IMR-90 (cell line): ENCODE data around the gene RGS10. TPM values are rescaled to one million over a fixed set of nuclear protein-coding genes. Genes with fewer than 3 reads are reported as not detected.

Experiments
- ATAC-seq: fragments of 200-7000 bp; cut with Tn5 transposase; 2 replicates; pipeline ENCODE4 v1.9.1; 2020; ENCODE audit warnings: low read depth, mild to moderate bottlenecking, moderate library complexity
- BruUV-seq: library from RNA; stranded (reverse); fragments of 400-500 nt; replicated peaks from 2 replicates; lab custom pipeline; 2021; lab: Mats Ljungman, UMichigan
- CTCF ChIA-PET: fragments of 300-600 bp; formaldehyde crosslinking; extraction: SDS; loops from one replicate; lab custom pipeline; 2021; ENCODE audit warnings: antibody characterized with exemption; lab: Yijun Ruan, JAX
- POLR2A ChIA-PET: fragments of 300-600 bp; sonication (Branson Sonifier 250); formaldehyde crosslinking; loops from one replicate; lab custom pipeline; 2022; ENCODE audit warnings: antibody characterized with exemption; ENCODE audit not compliant: unreplicated experiment; lab: Charles Lee
- DNase-seq: peaks from one replicate; pipeline ENCODE4 v3.0.0; 2013
- H2AFZ ChIP-seq: replicated peaks from 2 replicates; pipeline ENCODE3; 2013; ENCODE audit warnings: low read length, mild to moderate bottlenecking; ENCODE audit not compliant: poor library complexity
- H2AK5ac ChIP-seq: 2 replicates; pipeline ENCODE4 v1.6.1; 2013; ENCODE audit warnings: low read depth, low read length, inconsistent platforms
- H2AK9ac ChIP-seq: replicated peaks from 2 replicates; pipeline ENCODE3; 2013; ENCODE audit warnings: mild to moderate bottlenecking, low read depth, low read length, moderate library complexity; ENCODE audit not compliant: poor library complexity
- H2BK120ac ChIP-seq: 2 replicates; pipeline ENCODE4 v1.6.1; 2013; ENCODE audit warnings: low read depth, low read length, inconsistent platforms
- H2BK15ac ChIP-seq: 3 replicates; pipeline ENCODE4 v1.6.1; 2013; ENCODE audit warnings: low read depth, low read length, inconsistent platforms
- H2BK20ac ChIP-seq: 2 replicates; pipeline ENCODE4 v1.6.1; 2013; ENCODE audit warnings: low read depth, mild to moderate bottlenecking, inconsistent platforms, low read length, moderate library complexity
- H2BK5ac ChIP-seq: 2 replicates; pipeline ENCODE4 v1.6.1; 2013; ENCODE audit warnings: mild to moderate bottlenecking, low read depth, low read length, inconsistent platforms; ENCODE audit not compliant: poor library complexity, severe bottlenecking
- H3K14ac ChIP-seq: replicated peaks from 2 replicates; pipeline ENCODE4 v1.6.1; 2013; ENCODE audit warnings: low read depth, low read length, inconsistent platforms
- H3K18ac ChIP-seq: 2 replicates; pipeline ENCODE4 v1.6.1; 2013; ENCODE audit warnings: low read depth, low read length, control low read depth
- H3K23ac ChIP-seq: 2 replicates; pipeline ENCODE4 v1.6.1; 2013; ENCODE audit warnings: low read depth, low read length, inconsistent platforms
- H3K27ac ChIP-seq: 2 replicates; pipeline ENCODE4 v1.5.1; 2013; ENCODE audit warnings: mild to moderate bottlenecking, control low read depth, low read length; ENCODE audit not compliant: insufficient read depth
- H3K27me3 ChIP-seq: 2 replicates; pipeline ENCODE4 v1.6.1; 2013; ENCODE audit warnings: low read length; ENCODE audit not compliant: control insufficient read depth, insufficient read depth
- H3K36me3 ChIP-seq: 2 replicates; pipeline ENCODE4 v1.6.1; 2013; ENCODE audit warnings: low read length, mixed read lengths; ENCODE audit not compliant: control insufficient read depth, insufficient read depth
- H3K4ac ChIP-seq: 2 replicates; pipeline ENCODE4 v1.6.1; 2013; ENCODE audit warnings: low read depth, low read length, inconsistent platforms
- H3K4me1 ChIP-seq: 2 replicates; pipeline ENCODE4 v1.6.1; 2013; ENCODE audit warnings: low read length, mixed read lengths; ENCODE audit not compliant: control insufficient read depth, insufficient read depth
- H3K4me2 ChIP-seq: 2 replicates; pipeline ENCODE4 v1.6.1; 2013; ENCODE audit warnings: low read depth, mild to moderate bottlenecking, control low read depth, low read length, moderate library complexity
- H3K4me3 ChIP-seq: 2 replicates; pipeline ENCODE4 v1.5.1; 2013; ENCODE audit warnings: low read depth, mild to moderate bottlenecking, control low read depth, low read length, moderate library complexity; ENCODE audit not compliant: insufficient read depth
- H3K56ac ChIP-seq: 2 replicates; pipeline ENCODE4 v1.6.1; 2013; ENCODE audit warnings: low read length, inconsistent platforms; ENCODE audit not compliant: insufficient read depth; ENCODE audit errors: extremely low read depth
- H3K79me1 ChIP-seq, 2 experiments: 2 replicates each; pipeline ENCODE4 v1.6.1; 2013; ENCODE audit warnings: low read length in 2 of 2, inconsistent platforms in 1 of 2, low read depth in 1 of 2
- H3K9ac ChIP-seq: 2 replicates; pipeline ENCODE4 v1.6.1; 2013; ENCODE audit warnings: low read depth, low read length, control low read depth
- H3K9me1 ChIP-seq: 2 replicates; pipeline ENCODE4 v1.6.1; 2013; ENCODE audit warnings: low read length, inconsistent platforms; ENCODE audit not compliant: insufficient read depth
- H3K9me3 ChIP-seq: 2 replicates; pipeline ENCODE4 v1.6.1; 2013; ENCODE audit warnings: low read length; ENCODE audit not compliant: control insufficient read depth, insufficient read depth
- H4K20me1 ChIP-seq: 2 replicates; pipeline ENCODE4 v1.6.1; 2013; ENCODE audit warnings: low read length, inconsistent platforms; ENCODE audit not compliant: insufficient read depth
- H4K5ac ChIP-seq: 2 replicates; pipeline ENCODE4 v1.6.1; 2013; ENCODE audit warnings: mild to moderate bottlenecking, low read depth, low read length, control low read depth
- H4K8ac ChIP-seq, 2 experiments: 2 replicates each; pipeline ENCODE4 v1.6.1; 2013; ENCODE audit warnings: low read depth in 2 of 2, low read length in 2 of 2, control low read depth in 1 of 2, inconsistent platforms in 1 of 2
- H4K91ac ChIP-seq: 2 replicates; pipeline ENCODE4 v1.6.1; 2013; ENCODE audit warnings: low read depth, low read length, inconsistent platforms; ENCODE audit not compliant: insufficient read depth
- CEBPB ChIP-seq: IDR thresholded peaks from 2 replicates; pipeline ENCODE4 v1.6.1; 2012; ENCODE audit warnings: low read depth, low read length, improper control_type of control experiment
- RAD21 ChIP-seq: IDR thresholded peaks from 2 replicates; pipeline ENCODE4 v1.6.1; 2012; ENCODE audit warnings: low read length, improper control_type of control experiment
- SMC3 ChIP-seq: fragments of 150-350 bp; IDR thresholded peaks from 2 replicates; pipeline ENCODE4 v1.6.1; 2016; ENCODE audit warnings: low read depth, mild to moderate bottlenecking, antibody characterized with exemption, low read length, moderate library complexity
- WGBS, 2 experiments: methylation state at CpG; one replicate each; pipeline versions ENCODE4 v1.1.5 to v1.1.7; 2013; ENCODE audit warnings: missing lambda C conversion rate in 2 of 2; ENCODE audit not compliant: insufficient read length in 1 of 2; ENCODE audit errors: extremely low coverage in 2 of 2; 5-methylcytosine and 5-hydroxymethylcytosine counted together
- dilution Hi-C: fragments of 300-500 bp; cut with HindIII; formaldehyde crosslinking; loops from one replicate; pipeline ENCODE4 v1.14.3; 2018; ENCODE audit warnings: low sequenced_read_pairs; ENCODE audit not compliant: unreplicated experiment
- in situ Hi-C: fragments of 300-500 bp; cut with MboI; formaldehyde crosslinking; loops from 3 replicates; pipeline ENCODE4 v1.14.3; 2019; ENCODE audit warnings: low sequenced_read_pairs, inconsistent platforms, mixed read lengths
- intact Hi-C: fragments of 100-400 bp; cut with micrococcal nuclease; formaldehyde crosslinking; loops from 2 replicates; pipeline ENCODE4 v1.10.0; 2022
- polyA plus RNA-seq, 3 experiments: library from polyadenylated mRNA; depleted of rRNA; stranded (reverse); fragments of >200 nt; gene quantifications; 2 replicates each; pipeline ENCODE4 v1.2.3, GENCODE V29; 2012; ENCODE audit warnings: low replicate concordance in 1 of 3
- total RNA-seq: library from RNA; depleted of rRNA; stranded (reverse); fragments of >200 nt; gene quantifications from 2 replicates; pipeline ENCODE4 v1.2.3, GENCODE V29; 2012

Gene RGS10
- total and polyA plus RNA-seq, 2 of the 4 experiments (the other 2 are of a cell fraction), result 35.3 to 89.7 TPM

- Histone ChIP-seq H3K9me1 (peaks cover 12% of the 10 kb centered on the region; the same call in 1 of the 2 replicates), H2BK15ac (no peak overlapping the region; the same call in 2 of the 3 replicates), H4K91ac (no peak overlapping the region; the same call in 1 of the 2 replicates), H3K4me2 (no peak overlapping the region), H3K9me3 (no peaks in the 10 kb centered on the region), H3K27me3 (peaks cover 24% of the 10 kb centered on the region), H3K9ac (no peak overlapping the region), H3K18ac (no peak overlapping the region), H4K8ac (no peak overlapping the region), H3K36me3 (no peaks in the 10 kb centered on the region), H2BK120ac (no peak overlapping the region), H4K5ac (no peak overlapping the region), H3K4me1 (peaks cover 9% of the 10 kb centered on the region), H2AK9ac (peak overlapping the region; percentile 68), H3K56ac (no peak overlapping the region), H3K27ac (no peak overlapping the region), H2BK5ac (no peak overlapping the region), H3K4ac (no peak overlapping the region), H3K79me1 (no peaks in the 10 kb centered on the region), H2AK5ac (no peak overlapping the region), H3K14ac (no peak overlapping the region), H4K20me1 (no peaks in the 10 kb centered on the region), H3K4me3 (no peak overlapping the region), H2BK20ac (no peak overlapping the region), H2AFZ (no peak overlapping the region), H3K23ac (no peak overlapping the region)
- WGBS, 2 experiments, result 94% methylated on average over 2 of the region's 12 CpGs; no CpG with 5 or more reads in 1 of the 2 experiments
- in situ Hi-C loops (no loop called here), dilution Hi-C loops (no loop called here), intact Hi-C loops (no loop called here)
- ChIA-PET POLR2A (interaction anchor here (0.5 to 0.6 kb wide), 2 partner anchors 13 to 197 kb away, joined by 3 to 4 read pairs; no protein-coding TSS in a partner anchor), CTCF (no interaction called here)
- ATAC-seq (no peak), DNase-seq (no peak)
- no TSS peak for BruUV-seq
- TF ChIP-seq RAD21 (no peak), CEBPB (no peak), SMC3 (no peak)
Measured at GRCh38 chr10:119481781-119482426, 60.6 kb downstream of the RGS10 start.
